ENCODE measurements around the gene IP6K1. TPM values are rescaled to one million over a fixed set of nuclear protein-coding genes. Genes with fewer than 3 reads are reported as not detected.
A peak's percentile ranks its signal among the peaks of the same experiment; 100 is the strongest.

The IP6K1 gene
- total RNA-seq, 4 donors from 2014 or later = 13.5 to 22.2 (median 19.5) TPM

GRCh38 chr3:49790626-49791411, 4.5 kb upstream of the IP6K1 start:
- in situ Hi-C loops (cut with MboI; ENCODE audit: low sequenced_read_pairs in 4 of 4) = no loop called here
- H3K36me3 ChIP-seq = no peaks in the 10 kb centered on the region
- H3K27ac ChIP-seq = no peak overlapping the region

GRCh38 chr3:49788056-49788455, 1.7 kb upstream of the IP6K1 start:
- Histone ChIP-seq H3K4me1 (peaks cover 10 to 21% of the 10 kb centered on the region in 2 donors), H3K9me3 (no peaks in the 10 kb centered on the region), H3K4me3 (no peak overlapping the region), H3K27me3 (no peaks in the 10 kb centered on the region), H3K36me3 (peaks cover 0 to 11% of the 10 kb centered on the region in 2 donors), H3K27ac (no peak overlapping the region)
- TF ChIP-seq CTCF (IDR thresholded peaks at IDR 0.05 in 4 of 5, conservative IDR thresholded peaks at IDR 0.05 in 1 of 5) = no peak
- TF ChIP-seq POLR2A (IDR thresholded peaks at IDR 0.05) = no peak
- in situ Hi-C loops (cut with MboI; ENCODE audit: low sequenced_read_pairs in 4 of 4) = no loop called here
- no peak for ATAC-seq
- no peak for DNase-seq
- intact Hi-C loops (cut with DNase I; ENCODE audit: low total_unique reads) = loop anchor here (5.0 to 10.0 kb wide), 2 partner anchors 144 to 943 kb away; partner anchors contain the start of gene PRKAR2A

More at GRCh38 chr3:49790626-49791411, 4.5 kb upstream of the IP6K1 start:
- intact Hi-C loops (cut with DNase I; ENCODE audit: low total_unique reads) = no loop called here
- peaks cover 0 to 7% of the 10 kb centered on the region in 2 donors for H3K4me1 ChIP-seq
- no peak overlapping the region for H3K4me3 ChIP-seq
- DNase-seq = no peak
- no peak for TF ChIP-seq POLR2A (IDR thresholded peaks at IDR 0.05)
- TF ChIP-seq CTCF (IDR thresholded peaks at IDR 0.05 in 4 of 5, conservative IDR thresholded peaks at IDR 0.05 in 1 of 5) = no peak
- no peaks in the 10 kb centered on the region for H3K9me3 ChIP-seq
- H3K27me3 ChIP-seq = no peaks in the 10 kb centered on the region
- ATAC-seq = no peak

- no peaks in the 10 kb centered on the region for H3K9me3 ChIP-seq
- intact Hi-C loops (cut with DNase I; ENCODE audit: low total_unique reads) (loop anchor here (2.0 to 10.0 kb wide), 3 partner anchors 63 to 943 kb away; partner anchors contain the start of gene PRKAR2A), in situ Hi-C loops (cut with MboI; ENCODE audit: low sequenced_read_pairs in 4 of 4) (no loop called here)
- no peak for DNase-seq
- H3K4me1 ChIP-seq = peaks cover 10 to 21% of the 10 kb centered on the region in 2 donors
- peak overlapping the region; percentile 90 to 97 (median 94) for H3K27ac ChIP-seq
- peaks cover 0 to 11% of the 10 kb centered on the region in 2 donors for H3K36me3 ChIP-seq
- H3K27me3 ChIP-seq = no peaks in the 10 kb centered on the region
- H3K4me3 ChIP-seq = no peak overlapping the region
- TF ChIP-seq POLR2A (IDR thresholded peaks at IDR 0.05) (no peak), CTCF (IDR thresholded peaks at IDR 0.05 in 4 of 5, conservative IDR thresholded peaks at IDR 0.05 in 1 of 5) (no peak)
- no peak for ATAC-seq
These were observed 1.2 kb upstream of the IP6K1 start for GRCh38 chr3:49787536-49787935.

- no peak for DNase-seq
- no peaks in the 10 kb centered on the region for H3K9me3 ChIP-seq
- ATAC-seq = no peak
- H3K4me1 ChIP-seq = peaks cover 10 to 21% of the 10 kb centered on the region in 2 donors
- peaks cover 0 to 11% of the 10 kb centered on the region in 2 donors for H3K36me3 ChIP-seq
- H3K27me3 ChIP-seq = no peaks in the 10 kb centered on the region
- H3K4me3 ChIP-seq = peak overlapping the region; percentile 56 to 93 (median 80)
- intact Hi-C loops (cut with DNase I; ENCODE audit: low total_unique reads) (loop anchor here (2.0 to 10.0 kb wide), 3 partner anchors 62 to 942 kb away; partner anchors contain the start of gene PRKAR2A), in situ Hi-C loops (cut with MboI; ENCODE audit: low sequenced_read_pairs in 4 of 4) (no loop called here)
- H3K27ac ChIP-seq = peak overlapping the region; percentile 90 to 97 (median 94)
- no peak for TF ChIP-seq POLR2A (IDR thresholded peaks at IDR 0.05)
- no peak for TF ChIP-seq CTCF (IDR thresholded peaks at IDR 0.05 in 4 of 5, conservative IDR thresholded peaks at IDR 0.05 in 1 of 5)
These were observed 781 bp upstream of the IP6K1 start for GRCh38 chr3:49787182-49787464.

All from gastrocnemius medialis (tissue), 4 donors.